ENCODE measurements around the gene DAZL.

The DAZL gene

DNA sequence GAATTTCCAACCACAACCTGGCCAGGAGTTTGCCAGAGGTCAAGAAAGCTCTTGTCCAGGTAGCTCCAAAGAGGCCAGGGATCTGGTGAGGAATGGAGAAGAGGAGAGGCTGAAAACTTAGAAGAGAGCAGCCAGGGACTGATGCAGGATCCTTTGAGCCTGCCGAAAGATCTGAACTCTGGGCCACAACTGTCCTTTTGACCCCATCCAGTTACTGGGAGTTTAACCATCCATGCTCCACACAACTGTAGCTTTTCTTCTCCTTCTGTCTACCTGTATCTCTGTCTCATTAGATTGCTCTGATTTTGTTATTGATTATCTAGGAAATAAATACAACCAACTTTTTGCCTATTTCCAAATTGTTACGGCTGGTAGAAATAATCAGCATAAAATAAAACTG is 36.7 kb downstream of the DAZL start:
- Histone ChIP-seq H3K4me1 (ENCODE audit: control insufficient read depth in 1 of 2, insufficient read depth in 2 of 2, low read length in 2 of 2) (no peaks in the 10 kb centered on the region), H3K27me3 (ENCODE audit: control insufficient read depth in 1 of 2, insufficient read depth in 2 of 2, low read length in 2 of 2) (no peaks in the 10 kb centered on the region), H3K27ac (ENCODE audit: low read depth, low read length) (no peak overlapping the region)

DNA sequence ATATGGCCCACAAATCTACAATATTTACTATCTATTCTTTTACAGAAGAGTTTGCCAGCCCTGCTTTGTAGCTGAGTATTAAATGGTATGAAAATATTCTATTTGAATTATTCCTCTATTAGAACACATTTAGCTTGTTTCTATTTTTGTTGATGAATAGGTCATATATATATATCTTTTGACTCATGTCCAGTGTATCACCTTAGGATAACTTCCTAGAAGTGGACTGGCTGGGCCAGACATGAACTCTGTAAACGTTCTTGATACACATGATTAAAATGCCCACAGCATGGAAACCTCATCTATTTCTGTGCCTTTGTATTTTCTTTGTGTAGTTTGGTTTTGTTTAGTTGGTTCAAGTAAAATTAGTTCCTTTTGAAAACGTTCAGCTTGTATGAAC is 37.1 kb downstream of the DAZL start:
- no peaks in the 10 kb centered on the region for H3K4me1 ChIP-seq (ENCODE audit: control insufficient read depth in 1 of 2, insufficient read depth in 2 of 2, low read length in 2 of 2)
- no peak overlapping the region for H3K4me3 ChIP-seq (ENCODE audit: low read depth in 1 of 2, low read length in 2 of 2)
- H3K9me3 ChIP-seq (ENCODE audit: control insufficient read depth in 1 of 2, low read length in 2 of 2): peaks cover 0 to 2% of the 10 kb centered on the region in 2 donors
- no peaks in the 10 kb centered on the region for H3K27me3 ChIP-seq (ENCODE audit: control insufficient read depth in 1 of 2, insufficient read depth in 2 of 2, low read length in 2 of 2)
- no peak overlapping the region for H3K27ac ChIP-seq (ENCODE audit: low read depth, low read length)
- H3K9ac ChIP-seq (ENCODE audit: low read depth in 1 of 2, low read length in 2 of 2): no peak overlapping the region
- no peaks in the 10 kb centered on the region for H3K36me3 ChIP-seq (ENCODE audit: control insufficient read depth in 1 of 2, insufficient read depth in 2 of 2, low read length in 2 of 2)

More for the DNA sequence above, 36.7 kb downstream of the DAZL start:
- no peak overlapping the region for H3K4me3 ChIP-seq (ENCODE audit: low read depth in 1 of 2, low read length in 2 of 2)
- no peak overlapping the region for H3K9ac ChIP-seq (ENCODE audit: low read depth in 1 of 2, low read length in 2 of 2)
- no peaks in the 10 kb centered on the region for H3K36me3 ChIP-seq (ENCODE audit: control insufficient read depth in 1 of 2, insufficient read depth in 2 of 2, low read length in 2 of 2)
- H3K9me3 ChIP-seq (ENCODE audit: control insufficient read depth in 1 of 2, low read length in 2 of 2): no peaks in the 10 kb centered on the region

DNA sequence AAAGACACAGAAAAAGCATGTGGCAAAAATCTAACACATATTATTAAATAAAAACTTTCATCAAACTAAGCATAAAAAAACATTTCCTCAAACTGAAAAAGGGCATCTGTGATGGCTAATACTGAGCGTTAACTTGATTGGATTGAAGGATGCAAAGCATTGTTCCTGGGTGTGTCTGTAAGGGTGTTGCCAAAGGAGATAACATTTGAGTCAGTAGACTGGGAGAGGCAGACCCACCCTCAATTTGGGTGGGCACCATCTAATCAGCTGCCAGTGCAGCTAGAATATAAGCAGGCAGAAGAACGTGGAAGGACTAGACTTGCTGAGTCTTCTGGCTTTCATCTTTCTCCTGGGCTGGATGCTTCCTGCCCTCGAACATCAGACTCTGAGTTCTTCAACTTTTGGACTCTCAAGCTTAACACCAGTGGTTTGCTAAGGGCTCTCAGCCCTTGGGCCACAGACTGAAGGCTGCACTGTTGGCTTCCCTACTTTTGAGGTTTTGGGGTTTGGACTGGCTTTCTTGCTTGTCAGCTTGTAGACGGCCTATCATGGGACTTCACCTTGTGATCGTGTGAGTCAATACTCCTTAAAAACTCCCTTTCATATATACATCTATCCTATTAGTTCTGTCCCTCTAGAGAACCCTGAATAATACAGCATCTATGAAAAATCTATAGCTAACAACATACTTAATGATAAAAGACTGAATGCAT is 45.4 kb downstream of the DAZL start:
- H3K36me3 ChIP-seq (ENCODE audit: control insufficient read depth in 1 of 2, insufficient read depth in 2 of 2, low read length in 2 of 2): no peaks in the 10 kb centered on the region
- no peaks in the 10 kb centered on the region for H3K27me3 ChIP-seq (ENCODE audit: control insufficient read depth in 1 of 2, insufficient read depth in 2 of 2, low read length in 2 of 2)
- no peaks in the 10 kb centered on the region for H3K4me1 ChIP-seq (ENCODE audit: control insufficient read depth in 1 of 2, insufficient read depth in 2 of 2, low read length in 2 of 2)
- H3K27ac ChIP-seq (ENCODE audit: low read depth, low read length): no peak overlapping the region
- no peak overlapping the region for H3K9ac ChIP-seq (ENCODE audit: low read depth in 1 of 2, low read length in 2 of 2)
- no peak overlapping the region for H3K4me3 ChIP-seq (ENCODE audit: low read depth in 1 of 2, low read length in 2 of 2)
- H3K9me3 ChIP-seq (ENCODE audit: control insufficient read depth in 1 of 2, low read length in 2 of 2): peaks cover 0 to 2% of the 10 kb centered on the region in 2 donors

DNA sequence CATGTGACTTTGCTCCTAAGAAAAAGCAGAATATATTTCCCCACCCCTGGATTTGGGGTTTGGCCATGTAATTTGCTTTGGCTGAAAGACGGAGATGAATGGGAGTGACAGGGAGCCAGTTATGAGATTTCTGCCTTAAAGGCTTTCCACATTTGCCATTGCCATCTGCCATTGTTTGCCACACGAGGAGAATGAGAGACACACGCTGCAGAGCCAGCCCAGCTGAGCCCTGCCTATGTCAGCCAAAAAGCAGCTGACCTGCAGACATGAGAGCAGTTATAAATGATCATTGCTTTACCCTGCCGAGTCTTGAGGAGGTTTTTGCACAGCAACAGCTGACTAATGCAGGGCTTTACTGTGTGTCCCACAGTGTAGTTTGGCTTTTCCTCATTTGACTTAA is 51.1 kb downstream of the DAZL start:
- Histone ChIP-seq H3K36me3 (ENCODE audit: control insufficient read depth in 1 of 2, insufficient read depth in 2 of 2, low read length in 2 of 2) (no peaks in the 10 kb centered on the region), H3K4me3 (ENCODE audit: low read depth in 1 of 2, low read length in 2 of 2) (no peak overlapping the region), H3K9me3 (ENCODE audit: control insufficient read depth in 1 of 2, low read length in 2 of 2) (no peaks in the 10 kb centered on the region), H3K4me1 (ENCODE audit: control insufficient read depth in 1 of 2, insufficient read depth in 2 of 2, low read length in 2 of 2) (no peaks in the 10 kb centered on the region), H3K9ac (ENCODE audit: low read depth in 1 of 2, low read length in 2 of 2) (no peak overlapping the region), H3K27ac (ENCODE audit: low read depth, low read length) (no peak overlapping the region), H3K27me3 (ENCODE audit: control insufficient read depth in 1 of 2, insufficient read depth in 2 of 2, low read length in 2 of 2) (no peaks in the 10 kb centered on the region)

DNA sequence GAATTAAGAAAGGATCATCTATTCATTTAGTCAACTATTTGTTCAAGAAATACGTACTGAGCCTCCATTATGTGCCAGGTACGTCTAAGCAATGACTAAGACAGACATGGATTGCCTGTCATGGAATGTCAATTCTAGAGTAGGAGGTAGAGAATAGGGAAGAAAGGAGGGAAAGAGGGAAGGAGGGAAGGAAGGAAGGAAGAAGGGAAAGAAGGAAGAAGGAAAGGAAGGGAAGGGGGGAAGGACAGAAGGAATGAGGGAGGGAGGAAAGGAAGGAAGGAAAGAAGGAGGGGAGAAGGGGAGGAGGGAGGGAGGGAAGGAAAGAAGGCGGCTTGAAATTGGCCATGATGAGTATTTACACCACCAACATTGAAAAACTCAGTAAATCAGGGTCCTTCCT is 52.5 kb downstream of the DAZL start:
- no peak overlapping the region for H3K9ac ChIP-seq (ENCODE audit: low read depth in 1 of 2, low read length in 2 of 2)
- no peaks in the 10 kb centered on the region for H3K4me1 ChIP-seq (ENCODE audit: control insufficient read depth in 1 of 2, insufficient read depth in 2 of 2, low read length in 2 of 2)
- H3K4me3 ChIP-seq (ENCODE audit: low read depth in 1 of 2, low read length in 2 of 2): no peak overlapping the region
- H3K27me3 ChIP-seq (ENCODE audit: control insufficient read depth in 1 of 2, insufficient read depth in 2 of 2, low read length in 2 of 2): no peaks in the 10 kb centered on the region
- no peak overlapping the region for H3K27ac ChIP-seq (ENCODE audit: low read depth, low read length)
- H3K36me3 ChIP-seq (ENCODE audit: control insufficient read depth in 1 of 2, insufficient read depth in 2 of 2, low read length in 2 of 2): no peaks in the 10 kb centered on the region
- no peaks in the 10 kb centered on the region for H3K9me3 ChIP-seq (ENCODE audit: control insufficient read depth in 1 of 2, low read length in 2 of 2)

DNA sequence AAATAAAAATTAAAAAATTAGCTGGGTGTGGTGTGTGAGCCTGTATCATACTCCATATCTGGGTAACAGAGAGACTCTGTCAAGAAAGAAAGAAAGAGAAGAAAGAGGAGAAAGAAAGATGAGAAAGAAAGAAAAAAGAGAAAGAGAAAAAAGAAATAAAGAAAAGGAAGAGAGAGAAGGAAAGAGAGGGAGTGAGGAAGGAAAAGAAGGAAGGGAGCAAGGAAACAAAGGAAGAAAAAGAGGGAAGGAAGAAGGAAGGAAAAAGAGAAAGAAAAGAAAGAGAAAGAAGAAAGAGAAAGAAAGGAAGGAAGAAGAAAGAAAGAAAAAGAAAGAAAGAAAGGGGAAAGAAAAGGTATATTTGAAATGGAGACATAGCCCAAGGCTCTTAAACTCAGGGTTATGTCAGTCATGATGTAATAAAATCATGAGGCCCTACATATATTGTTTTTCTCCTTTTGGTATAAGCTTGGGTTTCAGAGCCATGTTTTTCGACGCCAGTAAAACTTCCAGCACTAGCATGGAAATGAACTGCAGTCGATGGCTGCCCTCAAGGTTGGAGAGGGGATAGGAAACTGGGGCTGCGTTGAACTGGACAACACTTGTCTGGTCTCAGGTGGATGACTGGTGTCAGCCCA is 53.8 kb downstream of the DAZL start:
- Histone ChIP-seq H3K9me3 (ENCODE audit: control insufficient read depth in 1 of 2, low read length in 2 of 2) (no peaks in the 10 kb centered on the region), H3K9ac (ENCODE audit: low read depth in 1 of 2, low read length in 2 of 2) (no peak overlapping the region), H3K27me3 (ENCODE audit: control insufficient read depth in 1 of 2, insufficient read depth in 2 of 2, low read length in 2 of 2) (no peaks in the 10 kb centered on the region), H3K4me3 (ENCODE audit: low read depth in 1 of 2, low read length in 2 of 2) (no peak overlapping the region), H3K27ac (ENCODE audit: low read depth, low read length) (no peak overlapping the region), H3K4me1 (ENCODE audit: control insufficient read depth in 1 of 2, insufficient read depth in 2 of 2, low read length in 2 of 2) (no peaks in the 10 kb centered on the region), H3K36me3 (ENCODE audit: control insufficient read depth in 1 of 2, insufficient read depth in 2 of 2, low read length in 2 of 2) (no peaks in the 10 kb centered on the region)

DNA sequence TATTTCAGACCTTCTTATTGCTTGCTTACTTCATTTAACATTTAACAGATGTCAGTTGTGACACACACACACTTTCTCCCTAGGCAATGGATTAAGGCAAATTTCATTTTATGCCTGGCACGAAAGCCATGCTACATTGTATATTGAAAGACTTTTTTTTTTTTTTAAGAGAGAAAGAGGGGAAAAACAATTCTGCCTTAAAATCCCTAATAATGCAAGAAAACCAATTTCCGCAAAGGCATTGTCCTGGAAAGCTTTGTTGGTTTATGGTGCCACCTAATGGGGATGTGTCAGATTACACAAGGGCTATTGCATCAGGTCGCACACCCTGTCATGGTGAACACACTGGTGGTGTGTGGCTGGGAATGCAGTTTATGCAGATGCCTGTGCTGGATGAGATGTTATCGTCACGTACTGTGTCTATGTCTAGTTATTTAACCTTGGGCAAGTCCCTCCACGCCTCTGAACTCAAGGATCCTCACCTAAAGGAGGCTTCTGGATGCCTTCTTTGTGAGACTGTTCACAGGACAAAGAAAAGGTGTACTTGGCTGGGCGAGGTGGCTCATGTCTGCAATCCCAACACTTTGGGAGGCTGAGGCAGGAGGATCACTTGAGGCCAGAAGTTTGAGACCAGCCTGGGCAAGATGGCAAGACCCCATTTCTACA is 54.4 kb downstream of the DAZL start:
- H3K4me3 ChIP-seq (ENCODE audit: low read depth in 1 of 2, low read length in 2 of 2): no peak overlapping the region
- H3K27ac ChIP-seq (ENCODE audit: low read depth, low read length): no peak overlapping the region
- H3K27me3 ChIP-seq (ENCODE audit: control insufficient read depth in 1 of 2, insufficient read depth in 2 of 2, low read length in 2 of 2): no peaks in the 10 kb centered on the region

DNA sequence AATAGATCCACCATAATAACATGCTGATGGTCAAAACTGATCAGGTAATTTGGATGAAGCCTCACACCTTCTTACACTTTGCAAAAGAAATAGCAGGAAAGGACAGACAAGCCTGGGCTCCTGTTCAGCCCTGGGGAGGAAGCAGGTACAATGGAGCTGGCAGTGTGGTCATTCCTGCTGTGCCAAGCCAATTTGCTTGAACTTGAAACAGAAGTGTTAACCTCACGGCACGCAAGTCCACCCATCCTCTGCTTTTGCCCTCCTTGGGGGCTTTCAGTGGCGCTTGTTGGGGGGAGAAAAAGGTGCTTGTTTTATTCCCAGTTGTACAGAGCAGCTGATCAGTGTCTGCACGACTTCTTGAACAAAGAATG is 54.9 kb downstream of the DAZL start:
- no peak overlapping the region for H3K27ac ChIP-seq (ENCODE audit: low read depth, low read length)
- no peaks in the 10 kb centered on the region for H3K4me1 ChIP-seq (ENCODE audit: control insufficient read depth in 1 of 2, insufficient read depth in 2 of 2, low read length in 2 of 2)
- H3K36me3 ChIP-seq (ENCODE audit: control insufficient read depth in 1 of 2, insufficient read depth in 2 of 2, low read length in 2 of 2): no peaks in the 10 kb centered on the region
- H3K9me3 ChIP-seq (ENCODE audit: control insufficient read depth in 1 of 2, low read length in 2 of 2): no peaks in the 10 kb centered on the region
- H3K27me3 ChIP-seq (ENCODE audit: control insufficient read depth in 1 of 2, insufficient read depth in 2 of 2, low read length in 2 of 2): no peaks in the 10 kb centered on the region
- H3K9ac ChIP-seq (ENCODE audit: low read depth in 1 of 2, low read length in 2 of 2): no peak overlapping the region
- no peak overlapping the region for H3K4me3 ChIP-seq (ENCODE audit: low read depth in 1 of 2, low read length in 2 of 2)

More for the DNA sequence above, 54.4 kb downstream of the DAZL start:
- Histone ChIP-seq H3K4me1 (ENCODE audit: control insufficient read depth in 1 of 2, insufficient read depth in 2 of 2, low read length in 2 of 2) (no peaks in the 10 kb centered on the region), H3K9me3 (ENCODE audit: control insufficient read depth in 1 of 2, low read length in 2 of 2) (no peaks in the 10 kb centered on the region), H3K36me3 (ENCODE audit: control insufficient read depth in 1 of 2, insufficient read depth in 2 of 2, low read length in 2 of 2) (no peaks in the 10 kb centered on the region), H3K9ac (ENCODE audit: low read depth in 1 of 2, low read length in 2 of 2) (no peak overlapping the region)

DNA sequence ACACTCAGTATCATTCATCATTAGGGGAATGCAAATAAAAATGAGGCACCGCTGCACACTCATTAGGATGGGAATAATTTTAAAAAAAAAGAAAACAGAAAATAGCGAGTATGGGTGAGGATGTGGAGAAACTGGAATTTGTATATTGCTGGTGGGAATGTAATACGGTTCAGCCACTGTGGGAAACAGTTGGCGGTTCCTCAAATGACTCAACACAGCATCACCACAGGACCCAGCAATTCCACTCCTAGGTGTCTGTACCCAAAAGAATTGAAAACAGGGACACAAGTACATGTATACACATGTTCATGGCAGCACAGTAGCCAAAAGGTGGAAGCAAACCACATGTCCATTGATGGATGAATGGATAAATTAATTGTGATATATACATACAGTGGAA is 56.5 kb downstream of the DAZL start:
- no peak overlapping the region for H3K27ac ChIP-seq (ENCODE audit: low read depth, low read length)
- no peaks in the 10 kb centered on the region for H3K36me3 ChIP-seq (ENCODE audit: control insufficient read depth in 1 of 2, insufficient read depth in 2 of 2, low read length in 2 of 2)
- H3K27me3 ChIP-seq (ENCODE audit: control insufficient read depth in 1 of 2, insufficient read depth in 2 of 2, low read length in 2 of 2): no peaks in the 10 kb centered on the region
- no peaks in the 10 kb centered on the region for H3K9me3 ChIP-seq (ENCODE audit: control insufficient read depth in 1 of 2, low read length in 2 of 2)
- H3K9ac ChIP-seq (ENCODE audit: low read depth in 1 of 2, low read length in 2 of 2): no peak overlapping the region
- H3K4me3 ChIP-seq (ENCODE audit: low read depth in 1 of 2, low read length in 2 of 2): no peak overlapping the region
- no peaks in the 10 kb centered on the region for H3K4me1 ChIP-seq (ENCODE audit: control insufficient read depth in 1 of 2, insufficient read depth in 2 of 2, low read length in 2 of 2)

DNA sequence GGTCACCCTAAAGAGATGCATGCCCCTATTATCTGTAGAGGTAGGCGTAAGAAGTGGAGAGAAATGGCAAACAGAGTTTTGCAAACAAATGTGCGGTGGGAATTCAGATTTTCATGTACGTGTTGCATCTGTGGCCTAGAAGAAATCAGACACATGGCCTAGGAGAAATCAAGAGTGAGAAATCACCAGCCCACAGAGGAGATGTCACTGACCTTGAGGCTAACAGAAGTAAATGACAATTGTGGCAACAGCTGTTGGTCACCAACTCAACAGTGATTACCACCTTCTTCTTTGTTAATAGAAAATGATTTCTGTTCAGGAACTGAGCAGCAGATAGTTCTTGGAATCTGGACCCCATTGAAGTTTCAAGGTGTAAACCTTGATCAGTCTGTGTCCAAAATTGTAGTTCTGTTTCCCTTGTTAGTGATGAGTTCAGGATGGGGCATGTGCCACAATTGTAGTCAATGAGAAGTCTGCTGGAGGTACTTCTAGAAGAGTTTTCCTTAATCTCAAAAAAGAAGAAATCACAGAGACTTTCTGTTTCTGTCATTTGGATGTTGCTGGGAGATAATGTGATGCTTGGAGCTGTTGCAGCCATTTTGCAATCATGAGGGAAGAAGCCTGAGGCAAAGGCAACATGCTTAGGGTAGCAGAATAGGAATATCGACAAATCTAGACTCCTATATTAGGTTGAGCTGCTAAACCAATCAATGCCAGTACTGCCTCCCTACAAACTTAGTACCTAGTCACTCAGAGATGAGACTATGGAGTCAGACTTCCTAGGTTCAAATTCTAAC is 57.5 kb downstream of the DAZL start:
- H3K27ac ChIP-seq (ENCODE audit: low read depth, low read length): no peak overlapping the region
- no peak overlapping the region for H3K9ac ChIP-seq (ENCODE audit: low read depth in 1 of 2, low read length in 2 of 2)
- no peaks in the 10 kb centered on the region for H3K27me3 ChIP-seq (ENCODE audit: control insufficient read depth in 1 of 2, insufficient read depth in 2 of 2, low read length in 2 of 2)
- H3K4me1 ChIP-seq (ENCODE audit: control insufficient read depth in 1 of 2, insufficient read depth in 2 of 2, low read length in 2 of 2): no peaks in the 10 kb centered on the region
- H3K4me3 ChIP-seq (ENCODE audit: low read depth in 1 of 2, low read length in 2 of 2): no peak overlapping the region
- H3K36me3 ChIP-seq (ENCODE audit: control insufficient read depth in 1 of 2, insufficient read depth in 2 of 2, low read length in 2 of 2): no peaks in the 10 kb centered on the region
- no peaks in the 10 kb centered on the region for H3K9me3 ChIP-seq (ENCODE audit: control insufficient read depth in 1 of 2, low read length in 2 of 2)

Data from duodenal mucosa (tissue), 2 donors.